Measurements from ENCODE around the gene KCNK17. TPM values are rescaled to one million over a fixed set of nuclear protein-coding genes. Genes with fewer than 3 reads are reported as not detected.

The KCNK17 gene
- total RNA-seq, 1 experiment from 2014 or later = 1.2 TPM

DNA sequence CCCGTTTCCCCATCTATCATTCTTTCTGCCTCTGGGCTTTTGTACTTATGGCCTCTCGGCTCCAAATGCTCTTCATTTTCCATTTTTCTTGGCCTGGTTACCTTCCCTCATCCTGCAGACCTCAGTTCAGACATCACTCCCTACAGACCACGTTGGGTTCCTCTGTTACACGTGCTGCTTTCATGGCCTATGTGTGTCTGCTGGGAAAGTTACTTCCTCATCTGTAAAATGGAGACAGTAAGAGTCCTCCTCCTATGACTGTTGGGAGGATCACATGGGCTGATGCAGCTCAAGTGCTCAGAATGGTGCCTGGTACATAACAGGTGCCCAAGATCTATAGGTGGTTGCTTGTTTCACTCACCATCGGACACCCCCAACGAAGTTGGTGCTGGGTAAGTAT is 13.5 kb downstream of the KCNK17 start:
- H3K36me3 Mint-ChIP-seq (ENCODE audit: insufficient read depth in 1 of 3, low read depth in 3 of 3) = no peaks in the 10 kb centered on the region
- Histone ChIP-seq H2AK5ac (ENCODE audit: insufficient read length, low read length) (no peak overlapping the region), H2BK20ac (ENCODE audit: low read depth, low read length, poor library complexity, severe bottlenecking) (no peak overlapping the region), H2BK5ac (ENCODE audit: insufficient read length, low read length) (no peak overlapping the region), H3K79me2 (ENCODE audit: insufficient read depth, low read length) (no peaks in the 10 kb centered on the region), H3K4ac (ENCODE audit: low read depth, low read length) (no peak overlapping the region), H2BK12ac (ENCODE audit: insufficient read length, low read depth, low read length) (no peak overlapping the region), H3K23me2 (ENCODE audit: insufficient read length, low read depth, low read length, poor library complexity, severe bottlenecking) (no peaks in the 10 kb centered on the region), H3K27ac (ENCODE audit: insufficient read length, low read depth, low read length) (no peak overlapping the region), H3K18ac (ENCODE audit: insufficient read length, low read depth, low read length) (no peak overlapping the region), H3K4me1 (ENCODE audit: insufficient read depth, low read length) (0 out of 2 replicates have a peak, but pooled peaks cover 2% of the 10 kb centered on the region), H4K20me1 (ENCODE audit: control insufficient read depth, insufficient read depth, insufficient read length) (no peaks in the 10 kb centered on the region), H3K14ac (ENCODE audit: insufficient read depth, low read length) (no peak overlapping the region), H2BK15ac (ENCODE audit: low read depth, low read length) (no peak overlapping the region), H2BK120ac (ENCODE audit: low read depth, low read length, poor library complexity, severe bottlenecking) (no peak overlapping the region), H3K9ac (ENCODE audit: extremely low read depth, insufficient read length, low read length) (no peak overlapping the region), H3K9me3 (ENCODE audit: control insufficient read depth, low read depth, low read length) (no peaks in the 10 kb centered on the region), H3T11ph (ENCODE audit: low read length) (no peak overlapping the region), H2AFZ (ENCODE audit: low read length) (no peak overlapping the region), H3K56ac (ENCODE audit: insufficient read length, low read depth, low read length) (no peak overlapping the region), H3K79me1 (ENCODE audit: insufficient read depth, low read depth, low read length, poor library complexity, severe bottlenecking) (no peaks in the 10 kb centered on the region), H4K5ac (ENCODE audit: insufficient read length, low read depth, low read length) (no peak overlapping the region), H4K8ac (replicated peaks; ENCODE audit: insufficient read length, low read depth, low read length) (no peak overlapping the region), H4K91ac (ENCODE audit: insufficient read length, low read depth, low read length) (no peak overlapping the region), H3K4me2 (ENCODE audit: insufficient read depth, insufficient read length, low read length) (no peak overlapping the region), H3K27me3 (ENCODE audit: insufficient read depth, low read length) (no peaks in the 10 kb centered on the region), H3K23ac (ENCODE audit: insufficient read length, low read depth, low read length) (no peak overlapping the region)
- no peak overlapping the region for H3K27ac Mint-ChIP-seq
- H3K27me3 Mint-ChIP-seq (ENCODE audit: low read depth) = peaks cover 7% of the 10 kb centered on the region; the same call in 1 of the 2 replicates
- TF ChIP-seq, protein P1, sequence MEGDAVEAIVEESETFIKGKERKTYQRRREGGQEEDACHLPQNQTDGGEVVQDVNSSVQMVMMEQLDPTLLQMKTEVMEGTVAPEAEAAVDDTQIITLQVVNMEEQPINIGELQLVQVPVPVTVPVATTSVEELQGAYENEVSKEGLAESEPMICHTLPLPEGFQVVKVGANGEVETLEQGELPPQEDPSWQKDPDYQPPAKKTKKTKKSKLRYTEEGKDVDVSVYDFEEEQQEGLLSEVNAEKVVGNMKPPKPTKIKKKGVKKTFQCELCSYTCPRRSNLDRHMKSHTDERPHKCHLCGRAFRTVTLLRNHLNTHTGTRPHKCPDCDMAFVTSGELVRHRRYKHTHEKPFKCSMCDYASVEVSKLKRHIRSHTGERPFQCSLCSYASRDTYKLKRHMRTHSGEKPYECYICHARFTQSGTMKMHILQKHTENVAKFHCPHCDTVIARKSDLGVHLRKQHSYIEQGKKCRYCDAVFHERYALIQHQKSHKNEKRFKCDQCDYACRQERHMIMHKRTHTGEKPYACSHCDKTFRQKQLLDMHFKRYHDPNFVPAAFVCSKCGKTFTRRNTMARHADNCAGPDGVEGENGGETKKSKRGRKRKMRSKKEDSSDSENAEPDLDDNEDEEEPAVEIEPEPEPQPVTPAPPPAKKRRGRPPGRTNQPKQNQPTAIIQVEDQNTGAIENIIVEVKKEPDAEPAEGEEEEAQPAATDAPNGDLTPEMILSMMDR (conservative IDR thresholded peaks at IDR 0.05) = no peak
- H3K4me1 Mint-ChIP-seq = peaks cover 27 to 28% of the 10 kb centered on the region in 2 experiments
- DNase-seq = no peak
- no CpG with 5 or more reads among the region's 6 CpGs for WGBS (ENCODE audit: extremely low coverage, insufficient read length, low lambda C conversion rate)
- H3K9me3 Mint-ChIP-seq = no peaks in the 10 kb centered on the region; a peak in 1 of 5 replicates
- no peak overlapping the region for H3K4me3 Mint-ChIP-seq

Data from H9 (cell line).